ENCODE results near the gene EXOSC10. TPM values are rescaled to one million over a fixed set of nuclear protein-coding genes. Genes with fewer than 3 reads are reported as not detected.

Gene EXOSC10
- total and polyA plus RNA-seq, 9 of the 15 experiments (the other 6 are each of a cell fraction or from before 2014, with no cell fraction given) = 23.4 to 150 (median 105) TPM

- no peak; the same call in 1 of the 2 replicates for TF ChIP-seq PBX2 (CRISPR knock-in tag; IDR thresholded peaks at IDR 0.05; ENCODE audit: low read depth)
- TF ChIP-seq PBX2 (tag; conservative IDR thresholded peaks at IDR 0.05; ENCODE audit: low read depth) = no peak
- peak; percentile 81 for TF ChIP-seq U2AF1 (optimal IDR thresholded peaks at IDR 0.05; ENCODE audit: low read depth, low read length)
- TF ChIP-seq ZNF518B (CRISPR knock-in tag; IDR thresholded peaks at IDR 0.05) = no peak
- no peak for TF ChIP-seq PTRF (tag; IDR thresholded peaks at IDR 0.05)
- TF ChIP-seq ATF2 (CRISPR knock-in tag; IDR thresholded peaks at IDR 0.05) = no peak
- no peak for TF ChIP-seq ZNF79 (CRISPR knock-in tag; IDR thresholded peaks at IDR 0.05; ENCODE audit: low read depth)
- peak; percentile 64 for TF ChIP-seq NEUROD1 (IDR thresholded peaks at IDR 0.05; ENCODE audit: borderline replicate concordance, low read depth, low read length, partially characterized antibody)
- 0 out of 4 replicates have a peak, but pooled peaks of 1 of the 2 experiments have one; percentile 11 for TF ChIP-seq TBL1XR1 (IDR thresholded peaks at IDR 0.05; ENCODE audit: low read length in 2 of 2)
- no peak for TF ChIP-seq TAF15 (IDR thresholded peaks at IDR 0.05; ENCODE audit: low read depth, low read length)
- TF ChIP-seq CREB3L1 (IDR thresholded peaks at IDR 0.05; ENCODE audit: borderline replicate concordance, low read depth) = peak; percentile 77; the same call in 1 of the 2 replicates
- TF ChIP-seq HDAC8 (tag; IDR thresholded peaks at IDR 0.05) = no peak
- no peak for TF ChIP-seq ZNF134 (CRISPR knock-in tag; conservative IDR thresholded peaks at IDR 0.05)
- TF ChIP-seq MXD1 (CRISPR knock-in tag; IDR thresholded peaks at IDR 0.05; ENCODE audit: borderline replicate concordance, poor library complexity, severe bottlenecking) = peak; percentile 35
- peak; percentile 77 for TF ChIP-seq EP400 (IDR thresholded peaks at IDR 0.05)
- TF ChIP-seq PPARD (CRISPR knock-in tag; IDR thresholded peaks at IDR 0.05) = no peak
These were observed at the start of gene EXOSC10 (continued) for GRCh38 chr1:11099310-11100148.

All from K562 (cell line).